Activated T-cell treated with anti-CD3 and anti-CD28 coated beads, Interleukin-2, amount 50 U/mL, for 48 hours (primary cell): Measurements from ENCODE around the gene MRPL40.
A peak's percentile ranks its signal among the peaks of the same experiment; 100 is the strongest.
"Not testable (repeated sequence)": the region's sequence is repeated elsewhere in the genome, so short reads cannot be mapped to it uniquely, and the experiment has no call there.

Source experiments
- DNase-seq, 2 experiments: peaks; one replicate each; pipeline ENCODE4 v3.0.0-alpha.2; 2020

Gene MRPL40

GRCh38 chr22:19407649-19408606, 24.4 kb upstream of the MRPL40 start:
- no peak for DNase-seq

DNA sequence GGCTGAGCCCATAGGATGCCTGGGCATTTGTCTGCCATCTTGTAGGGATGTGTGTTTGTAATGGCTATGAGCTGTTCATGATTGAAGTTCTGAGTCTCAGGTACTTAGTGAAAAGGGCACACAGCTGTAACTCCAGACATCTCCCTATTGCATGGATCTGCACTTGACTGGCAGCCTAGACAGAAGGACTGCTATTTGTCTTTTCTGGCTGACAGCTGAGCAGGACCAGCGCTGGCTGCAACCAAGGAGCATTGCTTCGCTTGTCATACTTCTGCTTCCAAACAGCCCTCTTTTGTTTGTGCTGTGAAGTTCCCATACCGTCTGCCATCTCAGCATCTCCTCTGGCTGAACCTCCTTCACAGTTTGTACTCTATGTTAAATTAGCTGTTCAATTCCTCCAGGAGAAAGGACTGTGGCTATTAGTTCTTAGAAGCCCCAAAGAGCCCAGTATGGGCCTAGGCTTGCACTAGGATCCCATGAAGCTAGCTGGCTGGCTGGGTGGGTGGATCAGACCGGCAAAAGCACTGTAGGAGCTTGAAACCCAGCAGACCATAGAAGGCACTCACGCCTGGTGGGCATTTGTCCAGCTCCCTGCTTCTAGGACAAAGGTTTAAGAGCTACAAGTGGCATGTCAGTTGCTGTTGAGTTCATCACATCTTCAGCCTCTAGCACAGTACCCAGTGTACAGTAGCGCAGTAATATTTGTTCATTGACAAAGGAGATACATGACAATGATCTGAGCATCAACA, 21.2 kb upstream of the MRPL40 start:
- no peak for DNase-seq

GRCh38 chr22:19411690-19412045, 20.7 kb upstream of the MRPL40 start:
- DNase-seq, result no peak

GRCh38 chr22:19412478-19412877, 19.9 kb upstream of the MRPL40 start:
- DNase-seq, result no peak

DNA sequence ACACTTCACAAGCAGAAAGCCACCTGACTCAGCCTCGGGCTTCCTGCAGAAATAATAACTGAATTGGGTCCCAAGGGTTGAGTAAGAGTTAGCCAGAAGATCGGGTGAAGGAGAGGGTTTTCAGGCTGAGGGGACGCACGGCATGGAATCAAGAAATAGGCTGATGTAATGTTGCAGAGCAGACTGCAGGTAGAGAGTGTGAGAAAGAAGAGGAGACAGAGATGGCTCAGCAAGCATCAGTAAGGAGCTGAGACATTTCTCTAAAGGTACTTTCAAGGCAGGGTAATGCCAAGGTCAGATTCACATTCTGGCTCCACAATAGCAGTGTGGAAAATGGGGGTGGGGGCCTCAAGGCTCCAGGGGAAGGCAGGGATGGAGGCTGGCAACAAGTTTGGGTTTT, 19.4 kb upstream of the MRPL40 start:
- no peak for DNase-seq

DNA sequence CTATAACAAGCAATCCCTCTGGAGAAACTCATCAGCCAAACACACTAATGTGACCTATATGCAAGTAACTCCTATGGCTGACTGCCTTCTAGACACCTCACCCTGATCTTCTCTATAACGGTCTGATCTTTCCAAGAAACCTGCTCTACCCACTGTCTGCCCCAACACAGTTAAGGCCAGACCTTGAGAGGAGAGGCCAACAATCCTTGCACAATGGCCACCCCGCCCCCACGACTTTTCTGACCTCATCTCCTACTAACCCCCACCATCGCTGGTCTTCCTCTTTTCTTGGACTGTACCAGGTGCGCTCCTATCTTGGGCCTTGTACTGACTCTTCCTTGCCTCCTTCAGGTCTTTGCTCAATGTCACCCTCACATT, 13.3 kb upstream of the MRPL40 start:
- DNase-seq, result no peak

- DNase-seq, result peak; percentile 41 to 54
These were observed 12.7 kb upstream of the MRPL40 start for GRCh38 chr22:19419464-19420178.

DNA sequence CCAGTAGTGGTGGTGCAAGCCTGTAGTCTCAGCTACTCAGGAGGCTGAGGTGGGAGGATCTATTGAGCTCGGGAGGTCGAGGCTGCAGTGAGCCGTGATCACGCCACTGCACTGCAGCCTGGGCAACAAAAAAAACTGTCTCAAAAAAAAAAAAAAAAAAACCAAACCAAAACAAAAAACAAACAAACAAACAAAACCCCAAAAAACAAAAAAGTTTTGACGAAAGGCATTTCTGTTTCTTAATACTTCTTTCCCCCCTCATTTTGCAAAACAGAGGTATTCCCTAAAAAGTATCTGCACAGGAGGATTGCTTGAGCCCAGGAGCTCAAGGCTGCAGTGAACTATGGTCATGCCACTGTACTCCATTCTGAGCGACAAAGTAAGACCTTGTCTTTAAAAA, 12.0 kb upstream of the MRPL40 start:
- DNase-seq, result no peak

DNA sequence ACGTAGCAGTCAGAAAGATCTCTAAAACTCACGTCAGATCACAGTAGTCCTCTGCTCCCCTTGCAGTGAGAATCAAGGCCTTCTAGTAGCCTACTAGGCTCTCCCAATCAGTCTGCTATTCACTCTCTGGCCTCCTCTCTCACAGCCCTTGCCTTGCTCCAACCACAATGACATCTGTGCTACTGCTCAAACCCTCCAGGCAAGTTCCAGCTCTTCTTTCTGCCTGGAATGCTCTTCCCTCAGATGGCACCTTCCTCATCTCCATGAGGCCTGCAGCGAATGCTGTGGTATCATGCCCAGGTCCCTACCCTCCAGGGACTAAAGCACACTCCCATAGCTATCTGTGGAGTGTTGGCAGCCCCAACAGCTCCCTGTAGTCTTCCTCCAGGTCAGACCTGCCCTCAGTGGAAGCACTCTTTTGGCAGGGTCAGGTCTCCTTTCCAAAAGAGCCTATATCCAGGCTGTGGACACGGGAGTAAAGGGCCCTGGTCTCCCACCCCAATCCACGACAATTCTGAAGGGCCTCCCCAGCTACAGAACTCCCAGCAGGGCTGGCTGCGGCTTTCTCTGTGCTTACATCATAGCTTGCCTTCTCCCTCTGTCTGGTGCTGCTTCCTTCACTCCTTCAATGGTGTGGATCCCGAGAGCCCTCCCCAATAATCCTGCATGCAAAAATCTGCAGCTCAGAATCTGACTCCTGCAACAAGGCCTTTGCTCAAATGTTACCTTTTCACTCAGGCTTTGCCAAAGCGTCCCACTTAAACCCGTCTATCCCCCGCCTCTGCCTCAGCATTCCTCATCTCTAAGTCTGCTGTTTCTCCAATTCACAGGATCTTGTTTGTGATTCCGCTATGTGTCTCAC, 9.7 kb upstream of the MRPL40 start:
- no peak for DNase-seq

- DNase-seq, result no peak
These were observed 8.2 kb upstream of the MRPL40 start for GRCh38 chr22:19424186-19424500.

DNA sequence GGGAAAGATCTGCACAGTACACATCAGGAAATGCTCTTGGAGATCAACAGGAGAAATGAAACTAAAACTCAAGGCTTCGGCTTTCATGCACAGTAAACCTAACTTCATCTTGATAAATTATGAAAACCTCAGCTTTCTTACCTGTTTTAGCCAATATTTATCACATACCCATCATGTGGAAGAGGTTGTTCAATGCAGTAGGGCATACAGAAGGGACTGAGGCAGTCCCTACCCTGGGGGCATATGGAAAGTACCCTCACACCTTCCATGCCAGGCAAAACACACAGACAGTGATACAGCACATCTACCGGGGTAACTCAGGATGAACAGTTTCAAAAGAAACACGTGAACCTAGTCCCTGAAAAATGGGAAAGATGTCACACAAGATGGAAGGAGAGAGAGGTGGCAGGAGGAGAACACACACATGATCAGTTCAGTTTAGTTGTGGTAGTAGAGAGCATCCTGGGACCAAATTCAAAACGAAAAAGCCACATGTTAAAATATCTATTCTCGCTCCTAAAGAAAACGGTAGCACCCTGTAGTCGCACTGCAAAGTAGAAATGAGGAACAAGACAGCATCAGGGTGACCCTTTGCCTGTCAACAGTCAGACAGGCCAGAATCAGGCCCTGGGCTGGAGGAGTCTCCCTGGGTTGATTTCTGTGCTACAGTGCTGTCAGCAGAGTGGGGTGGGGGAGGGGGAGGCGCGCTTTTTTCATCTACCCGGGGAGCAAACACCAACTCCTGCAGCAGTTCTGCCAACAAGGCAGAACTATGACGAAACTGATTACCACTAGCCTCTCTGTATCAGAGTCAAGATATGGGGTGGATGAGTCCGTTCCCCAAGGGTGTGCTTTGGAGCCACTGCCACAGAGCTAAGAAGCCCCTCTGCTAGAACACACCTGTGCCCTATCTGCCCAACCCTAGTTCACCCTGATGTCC, 2.1 kb upstream of the MRPL40 start:
- peak in 1 of 2 experiments; percentile 55 for DNase-seq

- DNase-seq, result peak; percentile 44 to 57
These were observed 1.3 kb upstream of the MRPL40 start for GRCh38 chr22:19430890-19431541.

- peak; percentile 92 to 94 for DNase-seq
These were observed 654 bp upstream of the MRPL40 start, which contains the start of gene HIRA for GRCh38 chr22:19431649-19432132. Gene HIRA, minus strand, starts transcription at chr22:19431733. Its CDS starts 257 bp downstream, at chr22:19431476.

DNA sequence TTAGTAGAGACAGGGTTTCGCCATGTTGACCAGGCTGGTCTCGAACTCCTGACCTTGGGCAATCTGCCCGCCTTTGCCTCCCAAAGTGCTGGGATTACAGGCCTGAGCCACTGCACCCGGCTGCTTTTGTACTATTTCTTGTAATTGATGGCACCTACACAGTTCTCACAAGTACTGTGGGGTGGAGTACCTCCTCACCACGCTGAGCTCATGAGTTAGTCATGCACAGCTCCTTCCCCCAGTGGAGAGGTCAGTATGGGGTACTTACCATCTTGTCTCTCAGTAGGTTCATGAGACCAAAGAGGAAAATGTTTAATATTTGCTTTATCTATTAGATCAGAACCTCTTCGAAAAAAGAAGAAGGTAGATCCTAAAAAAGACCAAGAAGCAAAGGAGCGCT, 2.1 kb downstream of the MRPL40 start:
- no peak for DNase-seq

DNA sequence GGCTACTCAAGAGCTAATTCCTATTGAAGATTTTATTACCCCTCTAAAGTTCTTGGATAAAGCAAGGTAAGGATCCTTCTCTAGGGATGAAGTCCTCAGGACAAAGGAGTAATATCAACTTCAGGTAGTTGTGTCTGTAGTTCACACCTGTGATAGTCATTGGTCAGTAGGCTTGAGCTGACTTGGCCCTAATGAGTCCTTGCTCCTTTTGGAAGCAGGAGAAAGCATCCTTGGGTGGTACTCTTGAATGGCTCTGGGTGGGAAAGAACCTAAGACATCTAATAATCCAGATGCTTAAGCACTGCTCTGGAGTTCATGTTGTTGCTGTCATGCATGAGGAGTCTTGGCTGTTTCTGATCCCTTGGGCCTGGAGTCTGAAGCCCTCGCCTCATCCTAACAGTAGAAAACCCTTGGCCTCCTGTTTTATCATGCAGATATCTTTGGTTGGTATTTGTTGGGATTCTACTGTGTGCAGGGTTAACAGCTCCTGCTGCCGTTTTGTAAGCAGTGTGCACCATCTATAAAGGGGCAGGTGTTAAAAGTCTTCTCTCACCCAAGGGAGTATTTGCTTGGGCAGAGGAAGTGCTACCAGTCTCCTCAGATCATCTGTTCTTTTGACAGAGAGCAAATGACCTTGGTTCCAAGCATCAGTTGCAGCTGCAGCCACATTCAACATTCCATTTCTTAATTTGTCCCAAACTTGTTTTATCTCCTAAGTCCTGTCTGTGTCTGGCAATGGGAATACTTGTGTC, 2.7 kb downstream of the MRPL40 start:
- DNase-seq, result no peak

GRCh38 chr22:19436444-19437161, 4.3 kb downstream of the MRPL40 start:
- not testable (repeated sequence) for DNase-seq

DNA sequence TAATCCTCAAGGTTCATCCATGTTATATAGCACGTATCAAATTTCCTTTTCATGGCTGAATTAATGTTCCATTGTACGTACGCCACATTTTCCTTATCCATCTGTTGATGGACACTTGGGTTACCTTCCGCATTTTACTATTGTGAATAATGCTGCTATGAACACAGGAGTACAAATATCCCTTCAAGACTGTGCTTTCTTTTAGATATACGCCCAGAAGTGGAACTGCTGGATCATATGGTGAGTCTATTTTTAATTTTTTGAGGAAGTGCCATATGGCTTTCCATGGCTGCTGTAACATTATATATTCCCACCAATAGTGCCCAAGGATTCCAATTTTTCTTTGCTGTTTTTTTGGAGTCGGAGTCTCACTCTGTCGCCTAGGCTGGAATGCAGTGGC, 6.0 kb downstream of the MRPL40 start:
- DNase-seq, result no peak

DNA sequence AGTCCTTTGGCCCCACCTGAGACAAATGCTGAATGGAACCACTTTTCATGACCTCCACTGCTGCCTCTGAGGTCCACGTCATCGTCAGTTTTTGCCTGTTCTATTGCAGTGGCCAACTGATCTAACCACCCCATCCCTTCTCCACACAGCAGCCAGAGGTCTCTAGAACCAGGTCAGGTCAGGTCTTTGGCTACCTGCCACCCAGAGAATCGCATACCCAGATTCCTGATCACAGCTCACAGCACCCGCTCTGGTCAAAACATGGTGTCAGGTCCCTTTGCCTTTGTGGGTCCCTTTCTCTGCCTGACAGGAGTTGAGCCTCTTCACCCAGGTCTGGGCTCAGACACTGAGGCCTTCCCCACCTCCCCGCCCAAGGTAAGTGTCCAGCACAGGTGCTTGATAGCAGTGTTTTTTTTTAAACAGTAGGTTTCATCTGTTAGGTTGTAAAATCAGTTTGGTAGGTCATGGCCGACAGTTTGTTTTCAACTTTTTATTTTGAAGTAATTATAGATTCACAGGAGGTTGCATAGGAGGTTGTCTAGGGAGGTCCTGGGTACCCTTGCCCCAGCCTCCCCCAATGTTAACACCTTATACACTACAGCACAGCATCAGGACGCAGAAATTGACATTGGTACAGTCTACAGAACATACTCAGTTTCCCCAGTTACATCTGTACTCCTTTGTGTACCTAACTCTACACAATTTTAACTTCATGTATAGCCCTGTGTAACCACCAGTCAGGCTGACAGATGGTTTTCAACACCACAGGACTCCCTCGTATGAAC, 8.3 kb downstream of the MRPL40 start:
- no peak for DNase-seq
